Activated CD4-positive, alpha-beta T cell treated with anti-CD3 and anti-CD28 coated beads, Interleukin-2, amount 10 ng/mL, durations not matched to agents 24 days and 14 days (primary cell): Measurements from ENCODE around the gene TNFAIP1. TPM values are rescaled to one million over a fixed set of nuclear protein-coding genes. Genes with fewer than 3 reads are reported as not detected.

Experiments used
- DNase-seq: peaks from one replicate; pipeline ENCODE4 v3.0.0; 2022
- H3K27ac Mint-ChIP-seq: one replicate; pipeline ENCODE4 v1.8.0; 2022; ENCODE audit warnings: mild to moderate bottlenecking, mixed read lengths
- H3K27me3 Mint-ChIP-seq: one replicate; pipeline ENCODE4 v1.8.0; 2022; ENCODE audit warnings: mixed read lengths
- H3K36me3 Mint-ChIP-seq: one replicate; pipeline ENCODE4 v1.8.0; 2022; ENCODE audit warnings: low read depth, mild to moderate bottlenecking, mixed read lengths
- H3K4me1 Mint-ChIP-seq: one replicate; pipeline ENCODE4 v1.8.0; 2021; ENCODE audit warnings: mixed read lengths
- H3K4me3 Mint-ChIP-seq: one replicate; pipeline ENCODE4 v1.8.0; 2022; ENCODE audit warnings: mild to moderate bottlenecking, moderate library complexity, mixed read lengths
- H3K9me3 Mint-ChIP-seq: one replicate; pipeline ENCODE4 v1.8.0; 2021; ENCODE audit warnings: mixed read lengths
- intact Hi-C: fragments of 100-400 bp; cut with micrococcal nuclease; formaldehyde crosslinking; loops from one replicate; pipeline ENCODE4 v1.15.1; 2023
- total RNA-seq: library from RNA; stranded (reverse); gene quantifications from 2 replicates; pipeline ENCODE4 v1.2.3, GENCODE V29; 2022

TNFAIP1 gene
- total RNA-seq, 1 donor from 2014 or later = 32.7 TPM

DNA sequence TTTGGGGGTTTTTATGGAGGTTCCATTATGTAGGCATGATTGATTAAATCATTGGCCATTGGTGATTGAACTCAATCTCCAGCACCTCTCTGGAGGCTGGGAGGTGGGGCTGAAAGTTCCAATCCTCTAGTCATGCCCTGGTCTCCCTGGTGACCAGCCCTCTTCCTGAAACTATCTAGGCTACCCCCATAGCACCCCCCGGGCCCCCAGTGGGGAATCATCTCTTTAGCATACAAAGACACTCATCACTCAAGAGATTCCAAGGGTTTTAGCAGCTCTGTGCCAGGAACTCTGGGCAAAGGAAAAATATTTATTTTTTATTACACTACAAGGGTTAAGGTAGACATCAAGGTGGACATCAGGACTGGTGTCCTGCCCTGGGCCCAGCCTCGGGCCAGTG, 59.9 kb downstream of the TNFAIP1 start:
- Mint-ChIP-seq H3K36me3 (peaks cover 22% of the 10 kb centered on the region), H3K9me3 (no peaks in the 10 kb centered on the region), H3K4me1 (peaks cover 3% of the 10 kb centered on the region), H3K27ac (no peak overlapping the region), H3K4me3 (no peak overlapping the region), H3K27me3 (no peaks in the 10 kb centered on the region)
- no peak for DNase-seq
- intact Hi-C loops = no loop called here

DNA sequence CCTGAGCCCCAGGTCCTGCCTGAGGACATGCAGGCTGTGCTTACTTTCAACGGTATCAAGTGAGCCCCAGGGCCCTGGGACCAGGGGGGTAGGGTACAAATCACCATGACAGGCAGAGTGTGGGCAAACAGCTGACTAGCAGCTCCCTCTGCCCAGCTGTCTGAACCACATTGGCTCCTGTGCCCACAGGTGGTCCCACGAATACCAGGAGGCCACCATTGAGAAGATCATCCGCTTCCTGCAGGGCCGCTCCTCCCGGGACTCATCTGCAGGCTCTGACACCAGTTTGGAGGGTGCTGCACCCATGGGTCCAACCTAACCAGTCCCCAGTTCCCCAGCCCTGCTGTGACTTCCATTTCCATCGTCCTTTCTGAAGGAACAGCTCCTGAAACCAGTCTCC, 60.4 kb downstream of the TNFAIP1 start:
- H3K27ac Mint-ChIP-seq = no peak overlapping the region
- intact Hi-C loops = no loop called here
- H3K4me1 Mint-ChIP-seq = peaks cover 3% of the 10 kb centered on the region
- H3K9me3 Mint-ChIP-seq = no peaks in the 10 kb centered on the region
- H3K27me3 Mint-ChIP-seq = no peaks in the 10 kb centered on the region
- H3K4me3 Mint-ChIP-seq = no peak overlapping the region
- H3K36me3 Mint-ChIP-seq = peaks cover 17% of the 10 kb centered on the region
- no peak for DNase-seq

Other genes starting within 250 kb of the TNFAIP1 start
- gene TMEM97, start 16.6 kb upstream of the TNFAIP1 start, total RNA-seq = 64.6 and 69.0 TPM in 2 replicates
- gene IFT20, start 289 bp upstream of the TNFAIP1 start, total RNA-seq = 21.1 and 24.7 TPM in 2 replicates
- 112 and 115 TPM in 2 replicates for gene POLDIP2, start 21.8 kb downstream of the TNFAIP1 start, total RNA-seq
- gene SEBOX, start 29.4 kb downstream of the TNFAIP1 start, total RNA-seq = not detected in 2 replicates
- gene VTN, start 34.5 kb downstream of the TNFAIP1 start, total RNA-seq = 0.23 and 0.24 TPM in 2 replicates
- 36.4 and 37.7 TPM in 2 replicates for gene SARM1, start 35.9 kb downstream of the TNFAIP1 start, total RNA-seq
- gene SLC46A1, start 70.5 kb downstream of the TNFAIP1 start, total RNA-seq = 7.0 and 7.9 TPM in 2 replicates
- gene SLC13A2, start 137.9 kb downstream of the TNFAIP1 start, total RNA-seq = not detected in 2 replicates
- gene FOXN1, start 170.6 kb downstream of the TNFAIP1 start, total RNA-seq = not detected in 2 replicates
- gene UNC119, start 216.9 kb downstream of the TNFAIP1 start, total RNA-seq = 59.8 and 60.2 TPM in 2 replicates
- gene PIGS, start 235.8 kb downstream of the TNFAIP1 start, total RNA-seq = 65.8 and 70.9 TPM in 2 replicates
- 70.2 and 72.9 TPM in 2 replicates for gene ALDOC, start 241.1 kb downstream of the TNFAIP1 start, total RNA-seq